ENCODE results near the gene SH3BP1. TPM values are rescaled to one million over a fixed set of nuclear protein-coding genes. Genes with fewer than 3 reads are reported as not detected.

Gene SH3BP1
- total and polyA plus RNA-seq, 2 of the 13 experiments (the other 11 are each of a cell fraction or from before 2014, with no cell fraction given) = 8.4 to 18.5 TPM

- Histone ChIP-seq H3K9me3 (ENCODE audit: low read length) (no peaks in the 10 kb centered on the region), H2AFZ (ENCODE audit: low read length) (no peak overlapping the region), H3K4me2 (ENCODE audit: low read depth, low read length) (no peak overlapping the region), H3K9ac (ENCODE audit: insufficient read depth, low read depth, low read length) (no peak overlapping the region), H3K27me3 (ENCODE audit: control insufficient read depth in 1 of 2, insufficient read depth in 2 of 2, low read length in 2 of 2) (no peaks in the 10 kb centered on the region), H3K4me3 (replicated peaks in 1 of 3; ENCODE audit: insufficient read depth in 1 of 3, low read depth in 2 of 3, low read length in 3 of 3) (no peak overlapping the region), H3K79me2 (ENCODE audit: insufficient read depth, low read length) (no peaks in the 10 kb centered on the region), H4K20me1 (ENCODE audit: insufficient read depth, low read length) (no peaks in the 10 kb centered on the region), H3K4me1 (ENCODE audit: insufficient read depth, low read length) (peaks cover 47% of the 10 kb centered on the region), H3K27ac (ENCODE audit: extremely low read length, insufficient read depth, low read length) (no peak overlapping the region), H3K36me3 (replicated peaks in 1 of 2; ENCODE audit: control insufficient read depth in 1 of 2, insufficient read depth in 2 of 2, low read length in 2 of 2) (no peaks in the 10 kb centered on the region)
- ATAC-seq (no peak), FAIRE-seq (no peak), DNase-seq (ENCODE audit: low spot score) (no peak)
- CTCF ChIA-PET (ENCODE audit: low intra/inter-chr PET ratio, low total read pairs) = no interaction called here
- POLR2A ChIA-PET = interaction anchor here (6.0 kb wide), 1 partner anchor 12 kb away, joined by 120 read pairs; the partner anchor contains the start of gene PDXP
- in situ Hi-C loops (cut with HindIII; ENCODE audit: extremely low pct_ligation_motif_present, low pct_unique_long_range_greater_than_20kb) = no loop called here
- intact Hi-C loops (cut with micrococcal nuclease; ENCODE audit: unreplicated experiment) = no loop called here
- no TSS peak for BruUV-seq (replicated peaks)
- 73% methylated on average over 9 of the region's 11 CpGs for WGBS (ENCODE audit: low lambda C conversion rate)
- TF ChIP-seq PBX3 (CRISPR knock-in tag; IDR thresholded peaks at IDR 0.05; ENCODE audit: borderline replicate concordance) = no peak
- no peak for TF ChIP-seq HOXA3 (CRISPR knock-in tag; IDR thresholded peaks at IDR 0.05)
- TF ChIP-seq ZBTB49 (CRISPR knock-in tag; IDR thresholded peaks at IDR 0.05; ENCODE audit: borderline replicate concordance) = no peak
- TF ChIP-seq ZNF775 (CRISPR knock-in tag; IDR thresholded peaks at IDR 0.05; ENCODE audit: borderline replicate concordance) = no peak
- TF ChIP-seq BATF2 (CRISPR knock-in tag; IDR thresholded peaks at IDR 0.05) = no peak
- no peak for TF ChIP-seq ZNF280B (CRISPR knock-in tag; IDR thresholded peaks at IDR 0.05; ENCODE audit: borderline replicate concordance)
- no peak for TF ChIP-seq ZNF513 (CRISPR knock-in tag; conservative IDR thresholded peaks at IDR 0.05)
- no peak for TF ChIP-seq HMGXB4 (CRISPR knock-in tag; IDR thresholded peaks at IDR 0.05; ENCODE audit: borderline replicate concordance in 1 of 2, low read depth in 1 of 2)
- no peak for TF ChIP-seq MEIS1 (CRISPR knock-in tag; IDR thresholded peaks at IDR 0.05; ENCODE audit: borderline replicate concordance)
- no peak for TF ChIP-seq ZNF30 (CRISPR knock-in tag; IDR thresholded peaks at IDR 0.05)
- TF ChIP-seq SP2 (CRISPR knock-in tag; IDR thresholded peaks at IDR 0.05) = no peak
Measured at GRCh38 chr22:37672920-37673455, 33.5 kb downstream of the SH3BP1 start.

All from HepG2 (cell line).